Measurements from ENCODE around the gene PKP4.

DNA sequence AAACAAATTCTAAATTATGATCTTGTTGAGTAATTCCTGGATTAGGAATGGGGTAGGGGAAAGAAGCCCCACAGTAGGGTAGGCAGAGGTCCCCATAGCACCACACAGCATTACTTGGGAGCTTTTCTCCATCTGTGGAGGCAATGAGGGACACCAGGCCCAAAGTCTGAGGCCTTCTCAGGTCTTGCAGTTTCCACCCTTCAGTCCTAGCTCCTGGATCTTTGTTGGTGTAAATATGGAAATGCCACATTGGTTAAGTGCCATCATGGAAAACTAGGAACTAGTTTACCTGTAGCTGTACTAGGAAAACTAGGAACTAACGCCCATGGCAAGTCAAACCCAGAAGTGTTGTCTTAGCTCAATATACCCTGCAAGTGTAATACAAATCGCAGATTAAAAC is 225.1 kb downstream of the PKP4 start:
- TF ChIP-seq, protein P1, sequence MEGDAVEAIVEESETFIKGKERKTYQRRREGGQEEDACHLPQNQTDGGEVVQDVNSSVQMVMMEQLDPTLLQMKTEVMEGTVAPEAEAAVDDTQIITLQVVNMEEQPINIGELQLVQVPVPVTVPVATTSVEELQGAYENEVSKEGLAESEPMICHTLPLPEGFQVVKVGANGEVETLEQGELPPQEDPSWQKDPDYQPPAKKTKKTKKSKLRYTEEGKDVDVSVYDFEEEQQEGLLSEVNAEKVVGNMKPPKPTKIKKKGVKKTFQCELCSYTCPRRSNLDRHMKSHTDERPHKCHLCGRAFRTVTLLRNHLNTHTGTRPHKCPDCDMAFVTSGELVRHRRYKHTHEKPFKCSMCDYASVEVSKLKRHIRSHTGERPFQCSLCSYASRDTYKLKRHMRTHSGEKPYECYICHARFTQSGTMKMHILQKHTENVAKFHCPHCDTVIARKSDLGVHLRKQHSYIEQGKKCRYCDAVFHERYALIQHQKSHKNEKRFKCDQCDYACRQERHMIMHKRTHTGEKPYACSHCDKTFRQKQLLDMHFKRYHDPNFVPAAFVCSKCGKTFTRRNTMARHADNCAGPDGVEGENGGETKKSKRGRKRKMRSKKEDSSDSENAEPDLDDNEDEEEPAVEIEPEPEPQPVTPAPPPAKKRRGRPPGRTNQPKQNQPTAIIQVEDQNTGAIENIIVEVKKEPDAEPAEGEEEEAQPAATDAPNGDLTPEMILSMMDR (IDR thresholded peaks at IDR 0.05), result no peak
- TF ChIP-seq POLR2A (IDR thresholded peaks at IDR 0.05), result no peak
